ENCODE data around the gene KRTAP6-1.

The KRTAP6-1 gene

DNA sequence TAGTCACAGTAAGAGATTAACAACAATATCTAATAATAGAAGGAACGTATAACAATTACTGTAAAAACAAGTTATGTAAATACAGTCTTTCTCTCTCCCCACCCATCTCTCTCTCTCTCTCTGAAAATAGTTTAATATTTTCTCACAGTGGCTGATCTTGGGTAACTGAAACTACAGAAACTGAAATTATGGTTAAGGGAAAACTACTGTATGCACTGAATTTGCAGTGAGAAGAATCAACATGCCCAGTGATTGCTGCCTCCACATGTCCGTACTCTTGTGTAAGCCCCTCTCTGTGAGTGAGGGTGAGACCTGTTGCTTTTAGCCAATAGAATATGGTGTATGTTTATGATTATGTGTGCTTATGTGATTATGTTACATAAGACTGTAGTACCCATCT is 1.6 kb downstream of the KRTAP6-1 start:
- no peak overlapping the region for H3K27ac ChIP-seq (replicated peaks)
- H3K4me3 ChIP-seq (replicated peaks; ENCODE audit: insufficient read depth, low read length), result no peak overlapping the region
- TF ChIP-seq, protein P1, sequence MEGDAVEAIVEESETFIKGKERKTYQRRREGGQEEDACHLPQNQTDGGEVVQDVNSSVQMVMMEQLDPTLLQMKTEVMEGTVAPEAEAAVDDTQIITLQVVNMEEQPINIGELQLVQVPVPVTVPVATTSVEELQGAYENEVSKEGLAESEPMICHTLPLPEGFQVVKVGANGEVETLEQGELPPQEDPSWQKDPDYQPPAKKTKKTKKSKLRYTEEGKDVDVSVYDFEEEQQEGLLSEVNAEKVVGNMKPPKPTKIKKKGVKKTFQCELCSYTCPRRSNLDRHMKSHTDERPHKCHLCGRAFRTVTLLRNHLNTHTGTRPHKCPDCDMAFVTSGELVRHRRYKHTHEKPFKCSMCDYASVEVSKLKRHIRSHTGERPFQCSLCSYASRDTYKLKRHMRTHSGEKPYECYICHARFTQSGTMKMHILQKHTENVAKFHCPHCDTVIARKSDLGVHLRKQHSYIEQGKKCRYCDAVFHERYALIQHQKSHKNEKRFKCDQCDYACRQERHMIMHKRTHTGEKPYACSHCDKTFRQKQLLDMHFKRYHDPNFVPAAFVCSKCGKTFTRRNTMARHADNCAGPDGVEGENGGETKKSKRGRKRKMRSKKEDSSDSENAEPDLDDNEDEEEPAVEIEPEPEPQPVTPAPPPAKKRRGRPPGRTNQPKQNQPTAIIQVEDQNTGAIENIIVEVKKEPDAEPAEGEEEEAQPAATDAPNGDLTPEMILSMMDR (IDR thresholded peaks at IDR 0.05; ENCODE audit: insufficient read depth, low read length), result no peak
- TF ChIP-seq, protein P2, sequence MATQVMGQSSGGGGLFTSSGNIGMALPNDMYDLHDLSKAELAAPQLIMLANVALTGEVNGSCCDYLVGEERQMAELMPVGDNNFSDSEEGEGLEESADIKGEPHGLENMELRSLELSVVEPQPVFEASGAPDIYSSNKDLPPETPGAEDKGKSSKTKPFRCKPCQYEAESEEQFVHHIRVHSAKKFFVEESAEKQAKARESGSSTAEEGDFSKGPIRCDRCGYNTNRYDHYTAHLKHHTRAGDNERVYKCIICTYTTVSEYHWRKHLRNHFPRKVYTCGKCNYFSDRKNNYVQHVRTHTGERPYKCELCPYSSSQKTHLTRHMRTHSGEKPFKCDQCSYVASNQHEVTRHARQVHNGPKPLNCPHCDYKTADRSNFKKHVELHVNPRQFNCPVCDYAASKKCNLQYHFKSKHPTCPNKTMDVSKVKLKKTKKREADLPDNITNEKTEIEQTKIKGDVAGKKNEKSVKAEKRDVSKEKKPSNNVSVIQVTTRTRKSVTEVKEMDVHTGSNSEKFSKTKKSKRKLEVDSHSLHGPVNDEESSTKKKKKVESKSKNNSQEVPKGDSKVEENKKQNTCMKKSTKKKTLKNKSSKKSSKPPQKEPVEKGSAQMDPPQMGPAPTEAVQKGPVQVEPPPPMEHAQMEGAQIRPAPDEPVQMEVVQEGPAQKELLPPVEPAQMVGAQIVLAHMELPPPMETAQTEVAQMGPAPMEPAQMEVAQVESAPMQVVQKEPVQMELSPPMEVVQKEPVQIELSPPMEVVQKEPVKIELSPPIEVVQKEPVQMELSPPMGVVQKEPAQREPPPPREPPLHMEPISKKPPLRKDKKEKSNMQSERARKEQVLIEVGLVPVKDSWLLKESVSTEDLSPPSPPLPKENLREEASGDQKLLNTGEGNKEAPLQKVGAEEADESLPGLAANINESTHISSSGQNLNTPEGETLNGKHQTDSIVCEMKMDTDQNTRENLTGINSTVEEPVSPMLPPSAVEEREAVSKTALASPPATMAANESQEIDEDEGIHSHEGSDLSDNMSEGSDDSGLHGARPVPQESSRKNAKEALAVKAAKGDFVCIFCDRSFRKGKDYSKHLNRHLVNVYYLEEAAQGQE (IDR thresholded peaks at IDR 0.05; ENCODE audit: insufficient replicate concordance, low read depth), result no peak
- TF ChIP-seq GABPA (IDR thresholded peaks at IDR 0.05; ENCODE audit: low read depth), result no peak
- TF ChIP-seq POLR2AphosphoS5 (IDR thresholded peaks at IDR 0.05; ENCODE audit: low read depth), result no peak
- TF ChIP-seq SPI1 (IDR thresholded peaks at IDR 0.05; ENCODE audit: borderline replicate concordance, low read depth), result no peak
- H3K27me3 ChIP-seq (ENCODE audit: insufficient read depth, poor library complexity, severe bottlenecking), result no peaks in the 10 kb centered on the region
- no peak for DNase-seq (ENCODE audit: low read depth in 1 of 2, low spot score in 1 of 2)

GRCh38 chr21:30605968-30606367 is 7.8 kb downstream of the KRTAP6-1 start:
- H3K27ac ChIP-seq (replicated peaks), result no peak overlapping the region
- DNase-seq (ENCODE audit: low read depth in 1 of 2, low spot score in 1 of 2), result no peak
- H3K27me3 ChIP-seq (ENCODE audit: insufficient read depth, poor library complexity, severe bottlenecking), result no peaks in the 10 kb centered on the region
- no peak overlapping the region for H3K4me3 ChIP-seq (replicated peaks; ENCODE audit: insufficient read depth, low read length)
- TF ChIP-seq, protein P2 (IDR thresholded peaks at IDR 0.05; ENCODE audit: insufficient replicate concordance, low read depth), result no peak
- TF ChIP-seq POLR2AphosphoS5 (IDR thresholded peaks at IDR 0.05; ENCODE audit: low read depth), result no peak
- no peak for TF ChIP-seq SPI1 (IDR thresholded peaks at IDR 0.05; ENCODE audit: borderline replicate concordance, low read depth)
- TF ChIP-seq, protein P1 (IDR thresholded peaks at IDR 0.05; ENCODE audit: insufficient read depth, low read length), result no peak
- TF ChIP-seq GABPA (IDR thresholded peaks at IDR 0.05; ENCODE audit: low read depth), result no peak

DNA sequence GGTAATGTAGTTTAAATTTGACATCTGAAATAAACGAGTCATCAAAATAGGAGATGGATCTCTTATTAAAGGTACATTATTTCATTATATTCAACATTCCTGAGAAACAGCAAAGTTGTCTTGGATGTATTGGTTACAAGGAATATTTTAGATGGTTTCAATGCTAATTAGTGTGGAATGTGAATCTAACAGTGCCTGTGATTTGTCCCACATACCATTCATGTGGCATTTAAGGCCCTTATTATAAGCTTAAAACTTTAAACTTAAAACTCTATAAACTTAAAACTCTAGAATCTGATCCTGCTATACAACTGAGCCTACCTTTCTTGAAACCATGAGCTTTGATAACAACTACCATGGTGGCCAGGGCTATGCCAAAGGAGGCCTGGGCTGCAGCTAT is 12.9 kb downstream of the KRTAP6-1 start, which contains the start of gene KRTAP22-1:
TSS of gene KRTAP22-1 (plus strand) at position 301 of the 400 bp plus-strand sequence.
- DNase-seq (ENCODE audit: low read depth in 1 of 2, low spot score in 1 of 2), result no peak
- Histone ChIP-seq H3K4me3 (replicated peaks; ENCODE audit: insufficient read depth, low read length) (no peak within 1 kb of the TSS), H3K27me3 (ENCODE audit: insufficient read depth, poor library complexity, severe bottlenecking) (no peaks in the 10 kb centered on the region), H3K27ac (replicated peaks) (no peak within 1 kb of the TSS)
- TF ChIP-seq, protein P1 (IDR thresholded peaks at IDR 0.05; ENCODE audit: insufficient read depth, low read length), result no peak
- TF ChIP-seq, protein P2 (IDR thresholded peaks at IDR 0.05; ENCODE audit: insufficient replicate concordance, low read depth), result no peak
- no peak for TF ChIP-seq POLR2AphosphoS5 (IDR thresholded peaks at IDR 0.05; ENCODE audit: low read depth)
- no peak for TF ChIP-seq GABPA (IDR thresholded peaks at IDR 0.05; ENCODE audit: low read depth)
- TF ChIP-seq SPI1 (IDR thresholded peaks at IDR 0.05; ENCODE audit: borderline replicate concordance, low read depth), result no peak

Measured in HL-60 (cell line).